Spleen (tissue), 7 donors: Measurements from ENCODE around the gene CDK5RAP3.
"Not testable (repeated sequence)": the region's sequence is repeated elsewhere in the genome, so short reads cannot be mapped to it uniquely, and the experiment has no call there.

ENCODE experiments used
- POLR2AphosphoS5 ChIP-seq, 3 donors: sonication (generic); formaldehyde crosslinking; IDR thresholded peaks; one replicate each; pipeline ENCODE4 v1.5.1; 2017; ENCODE audit warnings: antibody characterized with exemption in 3 of 3
- TF ChIP-seq, protein P1 (sequence below), 11 experiments: fragments of 200-600 bp in 7 of 11; fragments of 450-650 bp in 4 of 11; sonication (generic) in 4 of 11; IDR thresholded peaks in 8 of 11; conservative IDR thresholded peaks in 3 of 11; 1 replicate in 7 of 11; 2 replicates in 4 of 11; pipeline versions ENCODE4 v1.4.0 to v1.8.0; 2016 to 2021; ENCODE audit warnings: antibody characterized with exemption in 11 of 11, inconsistent platforms in 4 of 11, mild to moderate bottlenecking in 1 of 11
- donor health status: DM: no; HTN: no; CAD: no; lungs with moderate emphysema.
- donor health status: DM: no; HTN: no; CAD: no.
- donor health status: DM: no; HTN: no; CAD: no.

DNA sequence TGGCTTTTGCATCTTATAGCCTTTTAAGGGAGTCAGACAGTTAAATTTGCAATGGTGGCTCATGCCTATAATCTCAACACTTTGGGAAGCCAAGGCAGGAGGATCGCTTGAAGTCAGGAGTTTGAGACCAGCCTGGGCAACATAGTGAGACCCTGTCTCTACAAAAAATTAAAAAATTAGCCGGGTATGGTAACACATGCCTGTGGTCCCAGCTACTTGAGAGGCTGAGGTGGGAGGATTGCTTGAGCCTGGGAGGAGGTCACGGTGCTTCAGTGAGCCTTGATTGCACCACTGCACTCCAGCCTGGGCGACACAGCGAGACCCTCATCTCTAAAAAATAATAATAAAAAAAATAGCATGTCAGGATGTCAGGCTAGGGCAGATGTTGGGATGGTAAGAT, 30.7 kb downstream of the CDK5RAP3 start:
- TF ChIP-seq, protein P1, sequence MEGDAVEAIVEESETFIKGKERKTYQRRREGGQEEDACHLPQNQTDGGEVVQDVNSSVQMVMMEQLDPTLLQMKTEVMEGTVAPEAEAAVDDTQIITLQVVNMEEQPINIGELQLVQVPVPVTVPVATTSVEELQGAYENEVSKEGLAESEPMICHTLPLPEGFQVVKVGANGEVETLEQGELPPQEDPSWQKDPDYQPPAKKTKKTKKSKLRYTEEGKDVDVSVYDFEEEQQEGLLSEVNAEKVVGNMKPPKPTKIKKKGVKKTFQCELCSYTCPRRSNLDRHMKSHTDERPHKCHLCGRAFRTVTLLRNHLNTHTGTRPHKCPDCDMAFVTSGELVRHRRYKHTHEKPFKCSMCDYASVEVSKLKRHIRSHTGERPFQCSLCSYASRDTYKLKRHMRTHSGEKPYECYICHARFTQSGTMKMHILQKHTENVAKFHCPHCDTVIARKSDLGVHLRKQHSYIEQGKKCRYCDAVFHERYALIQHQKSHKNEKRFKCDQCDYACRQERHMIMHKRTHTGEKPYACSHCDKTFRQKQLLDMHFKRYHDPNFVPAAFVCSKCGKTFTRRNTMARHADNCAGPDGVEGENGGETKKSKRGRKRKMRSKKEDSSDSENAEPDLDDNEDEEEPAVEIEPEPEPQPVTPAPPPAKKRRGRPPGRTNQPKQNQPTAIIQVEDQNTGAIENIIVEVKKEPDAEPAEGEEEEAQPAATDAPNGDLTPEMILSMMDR (IDR thresholded peaks at IDR 0.05 in 8 of 11, conservative IDR thresholded peaks at IDR 0.05 in 3 of 11): not testable (repeated sequence)
- TF ChIP-seq POLR2AphosphoS5 (IDR thresholded peaks at IDR 0.05): not testable (repeated sequence)
